ENCODE measurements around the gene ZNF558. TPM values are rescaled to one million over a fixed set of nuclear protein-coding genes. Genes with fewer than 3 reads are reported as not detected.

The ZNF558 gene
- total RNA-seq (10 to 100 TPM; 25.1 to 38.2 TPM), polyA plus RNA-seq (ENCODE audit: insufficient read length in 2 of 2) (10 to 100 TPM; 26.8 to 31.7 TPM)
- long read RNA-seq, donor 1, full-length matches to known transcripts, result 1 of 1 reads
- long read RNA-seq, donor 1, partial matches to known transcripts, result 0 of 1 reads
- long read RNA-seq, donor 1, other reads (novel, unspliced or antisense), result 0 of 1 reads
- long read RNA-seq, donor 2, result 0 reads
- long read RNA-seq, donor 3, result 0 reads
- long read RNA-seq, donor 4, result 0 reads

GRCh38 chr19:8832132-8833021 is at the start of gene ZNF558, which contains the start of gene MBD3L1:
Gene ZNF558 (minus strand): TSS chr19:8832304. CDS start chr19:8822659, 9,645 bp downstream.
Gene MBD3L1 (plus strand): TSS chr19:8832377. CDS start chr19:8842679, 10,302 bp downstream.
- peak; percentile 85 to 99 (median 92) for DNase-seq (ENCODE audit: low read depth in 4 of 6, low spot score in 6 of 6)
- Histone ChIP-seq H3K9me3 (ENCODE audit: control insufficient read depth, insufficient read depth, low read length) (no peaks in the 10 kb centered on the region), H3K27ac (ENCODE audit: low read depth, low read length) (peak within 1 kb of the TSS; percentile 90), H3K36me3 (ENCODE audit: control insufficient read depth, insufficient read depth, low read length) (peaks cover 11% of the 10 kb centered on the region), H3K4me3 (ENCODE audit: low read depth, low read length) (peak within 1 kb of the TSS; percentile 57), H3K27me3 (ENCODE audit: control insufficient read depth, insufficient read depth, low read length) (no peaks in the 10 kb centered on the region), H3K4me1 (ENCODE audit: control insufficient read depth, insufficient read depth, low read length) (peaks cover 3% of the 10 kb centered on the region)
- WGBS (ENCODE audit: insufficient coverage), result under 1% methylated on average over 78 of the region's 78 CpGs

- Histone ChIP-seq H3K9me3 (ENCODE audit: control insufficient read depth, insufficient read depth, low read length) (peaks cover 4% of the 10 kb centered on the region), H3K4me1 (ENCODE audit: control insufficient read depth, insufficient read depth, low read length) (no peaks in the 10 kb centered on the region), H3K4me3 (ENCODE audit: low read depth, low read length) (no peak overlapping the region), H3K27me3 (ENCODE audit: control insufficient read depth, insufficient read depth, low read length) (no peaks in the 10 kb centered on the region), H3K27ac (ENCODE audit: low read depth, low read length) (no peak overlapping the region), H3K36me3 (ENCODE audit: control insufficient read depth, insufficient read depth, low read length) (no peaks in the 10 kb centered on the region)
- no peak for DNase-seq (ENCODE audit: low read depth in 4 of 6, low spot score in 6 of 6)
Measured at GRCh38 chr19:8881512-8881911, 49.4 kb upstream of the ZNF558 start.

GRCh38 chr19:8880868-8881488 is 48.9 kb upstream of the ZNF558 start:
- H3K9me3 ChIP-seq (ENCODE audit: control insufficient read depth, insufficient read depth, low read length), result peaks cover 4% of the 10 kb centered on the region
- H3K36me3 ChIP-seq (ENCODE audit: control insufficient read depth, insufficient read depth, low read length), result no peaks in the 10 kb centered on the region
- WGBS (ENCODE audit: insufficient coverage), result 100% methylated on average over 1 of the region's 2 CpGs
- H3K4me1 ChIP-seq (ENCODE audit: control insufficient read depth, insufficient read depth, low read length), result no peaks in the 10 kb centered on the region
- DNase-seq (ENCODE audit: low read depth in 4 of 6, low spot score in 6 of 6), result no peak
- H3K27me3 ChIP-seq (ENCODE audit: control insufficient read depth, insufficient read depth, low read length), result no peaks in the 10 kb centered on the region
- H3K27ac ChIP-seq (ENCODE audit: low read depth, low read length), result no peak overlapping the region
- H3K4me3 ChIP-seq (ENCODE audit: low read depth, low read length), result no peak overlapping the region

- no peak for DNase-seq (ENCODE audit: low read depth in 4 of 6, low spot score in 6 of 6)
- no peak overlapping the region for H3K27ac ChIP-seq (ENCODE audit: low read depth, low read length)
- no peaks in the 10 kb centered on the region for H3K36me3 ChIP-seq (ENCODE audit: control insufficient read depth, insufficient read depth, low read length)
- peaks cover 4% of the 10 kb centered on the region for H3K9me3 ChIP-seq (ENCODE audit: control insufficient read depth, insufficient read depth, low read length)
- no peaks in the 10 kb centered on the region for H3K4me1 ChIP-seq (ENCODE audit: control insufficient read depth, insufficient read depth, low read length)
- H3K4me3 ChIP-seq (ENCODE audit: low read depth, low read length), result no peak overlapping the region
- WGBS (ENCODE audit: insufficient coverage), result no CpG with 5 or more reads among the region's 6 CpGs
- no peaks in the 10 kb centered on the region for H3K27me3 ChIP-seq (ENCODE audit: control insufficient read depth, insufficient read depth, low read length)
Measured at GRCh38 chr19:8877854-8878705, 46.0 kb upstream of the ZNF558 start.

GRCh38 chr19:8866344-8866743 is 34.2 kb upstream of the ZNF558 start:
- Histone ChIP-seq H3K4me1 (ENCODE audit: control insufficient read depth, insufficient read depth, low read length) (no peaks in the 10 kb centered on the region), H3K27ac (ENCODE audit: low read depth, low read length) (no peak overlapping the region), H3K9me3 (ENCODE audit: control insufficient read depth, insufficient read depth, low read length) (no peaks in the 10 kb centered on the region), H3K36me3 (ENCODE audit: control insufficient read depth, insufficient read depth, low read length) (no peaks in the 10 kb centered on the region), H3K27me3 (ENCODE audit: control insufficient read depth, insufficient read depth, low read length) (no peaks in the 10 kb centered on the region), H3K4me3 (ENCODE audit: low read depth, low read length) (no peak overlapping the region)
- no peak for DNase-seq (ENCODE audit: low read depth in 4 of 6, low spot score in 6 of 6)

GRCh38 chr19:8858260-8858659 is 26.2 kb upstream of the ZNF558 start:
- no peak overlapping the region for H3K4me3 ChIP-seq (ENCODE audit: low read depth, low read length)
- H3K4me1 ChIP-seq (ENCODE audit: control insufficient read depth, insufficient read depth, low read length), result no peaks in the 10 kb centered on the region
- no peaks in the 10 kb centered on the region for H3K9me3 ChIP-seq (ENCODE audit: control insufficient read depth, insufficient read depth, low read length)
- H3K36me3 ChIP-seq (ENCODE audit: control insufficient read depth, insufficient read depth, low read length), result no peaks in the 10 kb centered on the region
- no peak for DNase-seq (ENCODE audit: low read depth in 4 of 6, low spot score in 6 of 6)
- no peak overlapping the region for H3K27ac ChIP-seq (ENCODE audit: low read depth, low read length)
- 75% methylated on average over 1 of the region's 3 CpGs for WGBS (ENCODE audit: insufficient coverage)
- H3K27me3 ChIP-seq (ENCODE audit: control insufficient read depth, insufficient read depth, low read length), result no peaks in the 10 kb centered on the region

- no peaks in the 10 kb centered on the region for H3K27me3 ChIP-seq (ENCODE audit: control insufficient read depth, insufficient read depth, low read length)
- H3K36me3 ChIP-seq (ENCODE audit: control insufficient read depth, insufficient read depth, low read length), result no peaks in the 10 kb centered on the region
- H3K4me3 ChIP-seq (ENCODE audit: low read depth, low read length), result no peak overlapping the region
- peaks cover 1% of the 10 kb centered on the region for H3K9me3 ChIP-seq (ENCODE audit: control insufficient read depth, insufficient read depth, low read length)
- no peaks in the 10 kb centered on the region for H3K4me1 ChIP-seq (ENCODE audit: control insufficient read depth, insufficient read depth, low read length)
- no CpG with 5 or more reads among the region's 3 CpGs for WGBS (ENCODE audit: insufficient coverage)
- no peak overlapping the region for H3K27ac ChIP-seq (ENCODE audit: low read depth, low read length)
- DNase-seq (ENCODE audit: low read depth in 4 of 6, low spot score in 6 of 6), result no peak
Measured at GRCh38 chr19:8850488-8850887, 18.4 kb upstream of the ZNF558 start.

GRCh38 chr19:8849232-8849631 is 17.1 kb upstream of the ZNF558 start:
- WGBS (ENCODE audit: insufficient coverage), result 86% methylated on average over 2 of the region's 2 CpGs
- H3K9me3 ChIP-seq (ENCODE audit: control insufficient read depth, insufficient read depth, low read length), result peaks cover 1% of the 10 kb centered on the region
- no peaks in the 10 kb centered on the region for H3K27me3 ChIP-seq (ENCODE audit: control insufficient read depth, insufficient read depth, low read length)
- DNase-seq (ENCODE audit: low read depth in 4 of 6, low spot score in 6 of 6), result no peak
- H3K4me1 ChIP-seq (ENCODE audit: control insufficient read depth, insufficient read depth, low read length), result no peaks in the 10 kb centered on the region
- H3K4me3 ChIP-seq (ENCODE audit: low read depth, low read length), result no peak overlapping the region
- no peak overlapping the region for H3K27ac ChIP-seq (ENCODE audit: low read depth, low read length)
- H3K36me3 ChIP-seq (ENCODE audit: control insufficient read depth, insufficient read depth, low read length), result no peaks in the 10 kb centered on the region

GRCh38 chr19:8846819-8847218 is 14.7 kb upstream of the ZNF558 start:
- DNase-seq (ENCODE audit: low read depth in 4 of 6, low spot score in 6 of 6), result no peak
- H3K4me1 ChIP-seq (ENCODE audit: control insufficient read depth, insufficient read depth, low read length), result no peaks in the 10 kb centered on the region
- H3K27ac ChIP-seq (ENCODE audit: low read depth, low read length), result no peak overlapping the region
- WGBS (ENCODE audit: insufficient coverage), result 73% methylated on average over 3 of the region's 3 CpGs
- H3K27me3 ChIP-seq (ENCODE audit: control insufficient read depth, insufficient read depth, low read length), result no peaks in the 10 kb centered on the region
- peaks cover 1% of the 10 kb centered on the region for H3K9me3 ChIP-seq (ENCODE audit: control insufficient read depth, insufficient read depth, low read length)
- H3K4me3 ChIP-seq (ENCODE audit: low read depth, low read length), result no peak overlapping the region
- no peaks in the 10 kb centered on the region for H3K36me3 ChIP-seq (ENCODE audit: control insufficient read depth, insufficient read depth, low read length)
